T-cell (primary cell): ENCODE data around the gene GSTP1. TPM values are rescaled to one million over a fixed set of nuclear protein-coding genes. Genes with fewer than 3 reads are reported as not detected.
A peak's percentile ranks its signal among the peaks of the same experiment; 100 is the strongest.

Experiments used
- ATAC-seq, 4 experiments: fragments of 200-7000 bp in 3 of 4; fragments of 150-1000 bp in 1 of 4; cut with Tn5 transposase; replicated peaks in 1 of 4; 1 replicate in 3 of 4; 2 replicates in 1 of 4; pipeline ENCODE4 v1.10.0; 2021; ENCODE audit warnings: moderate library complexity in 3 of 4, mild to moderate bottlenecking in 2 of 4, moderate number of reproducible peaks in 1 of 4
- CTCF ChIA-PET, 2 donors: fragments of 300-600 bp; sonication (Branson Sonifier 250); formaldehyde crosslinking; loops; one replicate each; lab custom pipeline; 2022; ENCODE audit warnings: antibody characterized with exemption in 2 of 2; lab: Charles Lee
- POLR2A ChIA-PET, 2 donors: fragments of 300-600 bp; sonication (Branson Sonifier 250); formaldehyde crosslinking; loops; one replicate each; lab custom pipeline; 2022; ENCODE audit warnings: antibody characterized with exemption in 2 of 2; lab: Charles Lee
- DNase-seq, 35 experiments: peaks; one replicate each; pipeline versions ENCODE4 v3.0.0 to v3.0.0-alpha.2; 2013 to 2023
- H3K27ac ChIP-seq: one replicate; pipeline ENCODE4 v1.5.1; 2013; ENCODE audit warnings: low read length
- H3K27me3 ChIP-seq, 2 experiments: replicated peaks in 1 of 2; 1 replicate in 1 of 2; 2 replicates in 1 of 2; pipeline versions ENCODE4 v1.6.1 to v1.7.0; 2013; ENCODE audit warnings: low read length in 1 of 2, mixed read lengths in 1 of 2; ENCODE audit not compliant: control insufficient read depth in 2 of 2, insufficient read depth in 2 of 2; ENCODE audit errors: extremely low read depth in 1 of 2
- H3K36me3 ChIP-seq, 2 donors: 1 replicate in 1 of 2; 2 replicates in 1 of 2; pipeline versions ENCODE4 v1.6.1 to v1.7.0; 2013; ENCODE audit warnings: low read length in 1 of 2; ENCODE audit not compliant: control insufficient read depth in 2 of 2, insufficient read depth in 1 of 2; ENCODE audit errors: extremely low read depth in 1 of 2
- H3K4me1 ChIP-seq, 2 experiments: 1 replicate in 1 of 2; 2 replicates in 1 of 2; pipeline versions ENCODE4 v1.6.1 to v1.7.0; 2013; ENCODE audit warnings: low read length in 2 of 2, mixed read lengths in 1 of 2; ENCODE audit not compliant: insufficient read depth in 2 of 2, control insufficient read depth in 1 of 2; ENCODE audit errors: extremely low read depth in 1 of 2
- H3K4me3 ChIP-seq, 2 donors: 1 replicate in 1 of 2; 2 replicates in 1 of 2; pipeline versions ENCODE4 v1.5.1 to v1.7.0; 2013; ENCODE audit warnings: mild to moderate bottlenecking in 2 of 2, low read length in 1 of 2, moderate library complexity in 1 of 2; ENCODE audit not compliant: control insufficient read depth in 1 of 2; ENCODE audit errors: extremely low read depth in 1 of 2
- H3K9me3 ChIP-seq: 2 replicates; pipeline ENCODE4 v1.7.0; 2013
- H3K27ac Mint-ChIP-seq, 2 donors: one replicate each; pipeline ENCODE4 v1.8.0; 2020 to 2021; ENCODE audit warnings: mild to moderate bottlenecking in 2 of 2, mixed read lengths in 2 of 2
- H3K27me3 Mint-ChIP-seq, 2 donors: one replicate each; pipeline ENCODE4 v1.8.0; 2021 to 2022; ENCODE audit warnings: mixed read lengths in 2 of 2
- H3K36me3 Mint-ChIP-seq: one replicate; pipeline ENCODE4 v1.8.0; 2021; ENCODE audit warnings: mixed read lengths
- H3K4me1 Mint-ChIP-seq, 3 donors: one replicate each; pipeline ENCODE4 v1.8.0; 2020 to 2022; ENCODE audit warnings: mixed read lengths in 3 of 3, mild to moderate bottlenecking in 1 of 3
- H3K4me3 Mint-ChIP-seq, 3 donors: one replicate each; pipeline ENCODE4 v1.8.0; 2020 to 2022; ENCODE audit warnings: mild to moderate bottlenecking in 3 of 3, mixed read lengths in 3 of 3, moderate library complexity in 3 of 3
- H3K9me3 Mint-ChIP-seq, 3 donors: one replicate each; pipeline ENCODE4 v1.8.0; 2020 to 2022; ENCODE audit warnings: mixed read lengths in 3 of 3
- WGBS: methylation state at CpG from one replicate; pipeline ENCODE4 v1.1.5; 2013; ENCODE audit warnings: missing lambda C conversion rate; ENCODE audit not compliant: insufficient coverage; 5-methylcytosine and 5-hydroxymethylcytosine counted together
- total RNA-seq, 35 experiments: library from RNA in 6 of 35; stranded (reverse) in 6 of 35; fragments of 120-200 nt in 1 of 35; gene quantifications; one replicate each; pipeline versions ENCODE4 v1.2.1 to v1.2.4 and lab custom pipeline; 2013 to 2026

The GSTP1 gene
- total RNA-seq, 5 donors from 2014 or later (not counting 1 experiment from before 2014, with no cell fraction given): 68.3 to 200 (median 151) TPM

GRCh38 chr11:67632175-67632981 lies 48.8 kb downstream of the GSTP1 start:
- Histone ChIP-seq H3K27ac (no peak overlapping the region), H3K9me3 (no peaks in the 10 kb centered on the region), H3K4me1 (peaks cover 0 to 24% of the 10 kb centered on the region in 2 experiments), H3K36me3 (no peaks in the 10 kb centered on the region), H3K27me3 (peaks cover 0 to 16% of the 10 kb centered on the region in 2 experiments), H3K4me3 (no peak overlapping the region)
- no peaks in the 10 kb centered on the region for H3K36me3 Mint-ChIP-seq
- H3K9me3 Mint-ChIP-seq: no peaks in the 10 kb centered on the region
- 84% methylated on average over 12 of the region's 12 CpGs for WGBS
- no peaks in the 10 kb centered on the region for H3K27me3 Mint-ChIP-seq
- H3K4me3 Mint-ChIP-seq: peak overlapping the region; percentile 50 to 62 (median 53)
- CTCF ChIA-PET: no interaction called here
- DNase-seq: no peak
- peak overlapping the region in 1 of 2 donors; percentile 61 for H3K27ac Mint-ChIP-seq
- POLR2A ChIA-PET: no interaction called here
- H3K4me1 Mint-ChIP-seq: peaks cover 6 to 8% (median 7%) of the 10 kb centered on the region in 3 donors
- no peak for ATAC-seq

- ChIA-PET CTCF (interaction anchor here in 1 of 2 donors (0.5 kb wide), 1 partner anchor 159 kb away, joined by 4 read pairs; no protein-coding TSS in a partner anchor), POLR2A (no interaction called here)
- peaks cover 0 to 16% of the 10 kb centered on the region in 2 experiments for H3K27me3 ChIP-seq
- H3K4me3 Mint-ChIP-seq: no peak overlapping the region
- ATAC-seq (no peak), DNase-seq (no peak)
- H3K4me1 ChIP-seq: peaks cover 0 to 24% of the 10 kb centered on the region in 2 experiments
- peaks cover 6 to 8% (median 7%) of the 10 kb centered on the region in 3 donors for H3K4me1 Mint-ChIP-seq
- no peak overlapping the region for H3K27ac Mint-ChIP-seq
- 93% methylated on average over 30 of the region's 30 CpGs for WGBS
- H3K27me3 Mint-ChIP-seq: no peaks in the 10 kb centered on the region
- no peaks in the 10 kb centered on the region for H3K36me3 Mint-ChIP-seq
- H3K36me3 ChIP-seq: no peaks in the 10 kb centered on the region
- no peak overlapping the region for H3K27ac ChIP-seq
- H3K9me3 ChIP-seq: no peaks in the 10 kb centered on the region
- H3K9me3 Mint-ChIP-seq: no peaks in the 10 kb centered on the region
- H3K4me3 ChIP-seq: no peak overlapping the region
These were observed 49.6 kb downstream of the GSTP1 start for GRCh38 chr11:67632982-67633755.

DNA sequence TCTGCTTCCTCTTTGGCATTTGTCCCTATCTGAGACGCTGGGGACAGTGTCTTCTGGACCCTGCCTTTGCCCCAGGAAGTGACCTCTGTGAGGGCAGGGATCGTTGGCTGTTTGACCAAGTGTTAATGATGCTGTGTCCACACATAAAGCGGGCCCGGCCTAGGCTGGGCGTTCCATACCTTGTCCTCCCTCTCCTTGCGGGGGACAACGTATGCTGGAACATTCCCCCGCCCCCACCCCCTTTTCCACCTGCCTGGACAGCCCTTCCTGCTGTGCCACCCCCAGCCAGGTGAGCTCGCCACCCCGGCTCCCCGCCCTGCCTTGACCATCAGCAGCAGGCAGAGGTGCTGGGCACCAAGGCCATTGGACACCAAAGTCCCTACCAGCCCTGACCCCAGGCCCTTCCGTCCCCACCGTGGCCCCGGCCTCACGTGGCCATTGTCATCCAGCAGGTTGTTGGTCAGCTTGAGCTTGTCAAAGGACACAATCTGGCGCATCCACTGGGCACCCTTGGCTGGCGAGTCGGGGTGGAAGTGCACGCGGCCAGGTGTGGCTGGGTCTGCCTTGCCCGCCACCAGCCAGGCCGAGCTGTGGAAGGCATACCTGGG lies 50.2 kb downstream of the GSTP1 start:
- Histone ChIP-seq H3K27ac (no peak overlapping the region), H3K4me1 (peaks cover 0 to 20% of the 10 kb centered on the region in 2 experiments), H3K36me3 (no peaks in the 10 kb centered on the region), H3K27me3 (peaks cover 0 to 16% of the 10 kb centered on the region in 2 experiments), H3K4me3 (no peak overlapping the region), H3K9me3 (no peaks in the 10 kb centered on the region)
- H3K9me3 Mint-ChIP-seq: no peaks in the 10 kb centered on the region
- ATAC-seq (no peak), DNase-seq (no peak)
- H3K4me1 Mint-ChIP-seq: peaks cover 6 to 8% (median 7%) of the 10 kb centered on the region in 3 donors
- H3K27me3 Mint-ChIP-seq: no peaks in the 10 kb centered on the region
- 90% methylated on average over 16 of the region's 22 CpGs for WGBS
- H3K27ac Mint-ChIP-seq: no peak overlapping the region
- H3K4me3 Mint-ChIP-seq: no peak overlapping the region
- CTCF ChIA-PET: interaction anchor here in 1 of 2 donors (0.6 kb wide), 1 partner anchor 297 kb away, joined by 5 read pairs; no protein-coding TSS in a partner anchor
- no peaks in the 10 kb centered on the region for H3K36me3 Mint-ChIP-seq
- POLR2A ChIA-PET: no interaction called here

DNA sequence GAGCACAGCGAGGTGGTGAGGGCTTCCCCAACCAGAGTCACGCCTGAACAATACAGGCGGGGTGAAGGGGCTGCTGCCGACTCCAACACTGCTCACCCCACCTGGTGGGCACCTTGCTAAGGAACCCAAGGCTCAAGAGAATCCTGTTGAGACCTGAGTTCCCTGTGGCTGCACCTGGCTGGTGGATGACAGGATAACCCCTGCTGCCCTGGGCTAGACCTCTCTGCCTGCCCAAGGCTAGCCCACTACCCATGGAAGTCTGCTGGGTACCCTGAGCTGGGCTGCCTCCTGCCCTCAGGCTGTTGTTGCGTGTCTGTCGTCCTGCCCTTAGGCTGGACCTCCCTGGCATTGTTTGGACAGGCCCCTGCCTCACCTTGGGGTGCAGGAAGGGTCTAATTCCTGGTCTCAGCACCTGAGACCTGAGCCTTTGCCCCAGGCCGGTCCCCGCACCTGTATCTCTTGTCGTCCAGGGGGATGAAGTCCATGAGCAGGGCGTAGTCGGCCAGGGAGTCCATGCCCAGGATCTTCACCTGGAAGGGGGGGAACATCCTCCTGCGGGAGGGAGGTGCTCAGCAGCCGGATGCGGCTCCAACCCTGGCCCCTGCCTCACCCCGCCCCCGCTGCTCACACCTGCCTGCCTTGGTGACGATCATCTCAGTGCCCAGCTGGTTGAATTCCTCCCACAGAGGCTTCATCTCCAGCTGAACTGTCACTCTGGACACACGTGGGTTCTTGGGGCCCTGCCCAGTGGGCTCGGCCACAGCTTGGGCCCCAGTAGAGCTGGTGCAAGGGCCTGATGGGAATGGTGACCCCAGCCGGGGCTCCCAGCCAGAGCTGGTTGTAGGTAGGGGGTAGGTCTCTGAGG lies 51.0 kb downstream of the GSTP1 start:
- no peaks in the 10 kb centered on the region for H3K9me3 ChIP-seq
- peaks cover 0 to 18% of the 10 kb centered on the region in 2 experiments for H3K27me3 ChIP-seq
- no peak for ATAC-seq
- CTCF ChIA-PET: interaction anchor here in 1 of 2 donors (0.5 to 0.6 kb wide), 2 partner anchors 298 to 1276 kb away, joined by 5 to 7 read pairs; no protein-coding TSS in a partner anchor
- H3K4me3 Mint-ChIP-seq: no peak overlapping the region
- H3K36me3 Mint-ChIP-seq: no peaks in the 10 kb centered on the region
- H3K4me1 ChIP-seq: peaks cover 0 to 13% of the 10 kb centered on the region in 2 experiments
- no peak overlapping the region for H3K27ac ChIP-seq
- POLR2A ChIA-PET: interaction anchor here in 1 of 2 donors (0.5 kb wide), 2 partner anchors 16 to 23 kb away, joined by 3 to 4 read pairs; no protein-coding TSS in a partner anchor
- WGBS: 74% methylated on average over 11 of the region's 20 CpGs
- H3K36me3 ChIP-seq: no peaks in the 10 kb centered on the region
- H3K4me1 Mint-ChIP-seq: peaks cover 6 to 7% (median 6%) of the 10 kb centered on the region in 3 donors
- H3K4me3 ChIP-seq: no peak overlapping the region
- no peak overlapping the region for H3K27ac Mint-ChIP-seq
- H3K9me3 Mint-ChIP-seq: no peaks in the 10 kb centered on the region
- H3K27me3 Mint-ChIP-seq: no peaks in the 10 kb centered on the region
- DNase-seq: no peak

GRCh38 chr11:67635231-67635521 lies 51.6 kb downstream of the GSTP1 start:
- H3K4me1 Mint-ChIP-seq: peaks cover 6 to 9% (median 6%) of the 10 kb centered on the region in 3 donors
- Histone ChIP-seq H3K4me3 (no peak overlapping the region), H3K4me1 (peaks cover 0 to 18% of the 10 kb centered on the region in 2 experiments), H3K27me3 (peaks cover 0 to 24% of the 10 kb centered on the region in 2 experiments), H3K9me3 (no peaks in the 10 kb centered on the region), H3K27ac (no peak overlapping the region), H3K36me3 (no peaks in the 10 kb centered on the region)
- CTCF ChIA-PET: interaction anchor here in 1 of 2 donors (0.5 kb wide), 1 partner anchor 1276 kb away, joined by 7 read pairs; no protein-coding TSS in a partner anchor
- no peak for DNase-seq
- WGBS: 86% methylated on average over 1 of the region's 4 CpGs
- no peaks in the 10 kb centered on the region for H3K36me3 Mint-ChIP-seq
- no peaks in the 10 kb centered on the region for H3K27me3 Mint-ChIP-seq
- no peak for ATAC-seq
- H3K4me3 Mint-ChIP-seq: no peak overlapping the region
- H3K9me3 Mint-ChIP-seq: no peaks in the 10 kb centered on the region
- POLR2A ChIA-PET: interaction anchor here in 1 of 2 donors (0.5 kb wide), 2 partner anchors 16 to 23 kb away, joined by 3 to 4 read pairs; no protein-coding TSS in a partner anchor
- H3K27ac Mint-ChIP-seq: no peak overlapping the region
